Activated naive CD4-positive, alpha-beta T cell treated with anti-CD3 and anti-CD28 coated beads for 36 hours (primary cell): ENCODE measurements around the gene STAT5A. TPM values are rescaled to one million over a fixed set of nuclear protein-coding genes. Genes with fewer than 3 reads are reported as not detected.
"Not testable (repeated sequence)": the region's sequence is repeated elsewhere in the genome, so short reads cannot be mapped to it uniquely, and the experiment has no call there.

Source experiments
- CTCF ChIA-PET: fragments of 350-600 bp; sonication (Branson Sonifier 250); formaldehyde crosslinking; loops from one replicate; lab custom pipeline; 2021; ENCODE audit warnings: antibody characterized with exemption; lab: Charles Lee
- DNase-seq: peaks from one replicate; pipeline ENCODE4 v3.0.0-alpha.2; 2020
- H3K27ac Mint-ChIP-seq: one replicate; pipeline ENCODE4 v1.8.0; 2021; ENCODE audit warnings: mild to moderate bottlenecking, mixed read lengths
- H3K27me3 Mint-ChIP-seq: one replicate; pipeline ENCODE4 v1.8.0; 2021; ENCODE audit warnings: low read depth, mixed read lengths
- H3K36me3 Mint-ChIP-seq: one replicate; pipeline ENCODE4 v1.8.0; 2021; ENCODE audit warnings: low read depth, mixed read lengths
- H3K4me1 Mint-ChIP-seq: one replicate; pipeline ENCODE4 v1.8.0; 2021; ENCODE audit warnings: low read depth, mixed read lengths
- H3K4me3 Mint-ChIP-seq: one replicate; pipeline ENCODE4 v1.8.0; 2021; ENCODE audit warnings: mild to moderate bottlenecking, moderate library complexity, mixed read lengths
- H3K9me3 Mint-ChIP-seq: one replicate; pipeline ENCODE4 v1.8.0; 2021; ENCODE audit warnings: mixed read lengths
- intact Hi-C: fragments of 100-400 bp; cut with micrococcal nuclease; formaldehyde crosslinking; loops from one replicate; pipeline ENCODE4 v1.15.1; 2023
- total RNA-seq, 2 experiments: library from RNA; stranded (reverse); gene quantifications; one replicate each; pipeline ENCODE4 v1.2.3, GENCODE V29; 2021

STAT5A gene
- 100 to 1,000 TPM; 165 to 174 TPM for total RNA-seq

GRCh38 chr17:42287977-42288802, at the start of gene STAT5A:
Gene STAT5A (plus strand): TSS chr17:42288498. CDS start chr17:42289412, 914 bp downstream.
- CTCF ChIA-PET, result interaction anchor here (0.9 to 3.4 kb wide), 6 partner anchors 14 to 115 kb away, joined by 3 to 41 read pairs (median 6); no protein-coding TSS in a partner anchor
- intact Hi-C loops, result loop anchor here (1.0 to 5.0 kb wide), 5 partner anchors 11 to 106 kb away; partner anchors contain the start of gene KCNH4
- H3K4me3 Mint-ChIP-seq, result peak within 1 kb of the TSS; percentile 86
- H3K4me1 Mint-ChIP-seq, result peaks cover 68% of the 10 kb centered on the region
- peak within 1 kb of the TSS; percentile 95 for H3K27ac Mint-ChIP-seq
- no peaks in the 10 kb centered on the region for H3K9me3 Mint-ChIP-seq
- DNase-seq, result peak; percentile 88
- H3K36me3 Mint-ChIP-seq, result peaks cover 44% of the 10 kb centered on the region
- H3K27me3 Mint-ChIP-seq, result no peaks in the 10 kb centered on the region

DNA sequence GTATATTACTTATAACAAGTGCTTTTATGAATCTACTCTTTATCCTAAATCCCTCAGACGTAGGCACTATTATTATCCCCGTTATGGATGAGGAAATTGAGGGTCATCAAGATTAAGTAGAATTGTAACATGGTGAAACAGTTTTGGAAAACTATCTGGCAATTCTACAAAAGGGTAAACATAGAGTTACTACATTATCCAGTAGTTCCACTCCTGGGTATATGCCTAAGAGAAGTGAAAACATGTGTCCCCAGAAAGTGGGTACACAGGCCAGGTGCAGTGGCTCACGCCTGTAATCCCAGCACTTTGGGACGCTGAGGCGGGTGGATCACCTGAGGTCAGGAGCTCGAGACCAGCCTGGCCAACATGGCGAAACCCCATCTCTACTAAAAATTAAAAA, 48.7 kb upstream of the STAT5A start:
- H3K36me3 Mint-ChIP-seq, DNase-seq, H3K4me3 Mint-ChIP-seq, H3K27ac Mint-ChIP-seq, H3K27me3 Mint-ChIP-seq, intact Hi-C loops, H3K9me3 Mint-ChIP-seq: not testable (repeated sequence)
- H3K4me1 Mint-ChIP-seq, result peaks cover 48% of the 10 kb centered on the region
- CTCF ChIA-PET, result interaction anchor here (0.8 kb wide), 1 partner anchor 17 kb away, joined by 7 read pairs; no protein-coding TSS in a partner anchor

- Mint-ChIP-seq H3K4me1 (peaks cover 42% of the 10 kb centered on the region), H3K9me3 (no peaks in the 10 kb centered on the region), H3K36me3 (peaks cover 3% of the 10 kb centered on the region), H3K27ac (no peak overlapping the region), H3K27me3 (no peaks in the 10 kb centered on the region), H3K4me3 (no peak overlapping the region)
- CTCF ChIA-PET, result interaction anchor here (0.8 kb wide), 1 partner anchor 18 kb away, joined by 7 read pairs; no protein-coding TSS in a partner anchor
- intact Hi-C loops, result no loop called here
- DNase-seq, result no peak
Observed at GRCh38 chr17:42240201-42240600, 48.1 kb upstream of the STAT5A start.

DNA sequence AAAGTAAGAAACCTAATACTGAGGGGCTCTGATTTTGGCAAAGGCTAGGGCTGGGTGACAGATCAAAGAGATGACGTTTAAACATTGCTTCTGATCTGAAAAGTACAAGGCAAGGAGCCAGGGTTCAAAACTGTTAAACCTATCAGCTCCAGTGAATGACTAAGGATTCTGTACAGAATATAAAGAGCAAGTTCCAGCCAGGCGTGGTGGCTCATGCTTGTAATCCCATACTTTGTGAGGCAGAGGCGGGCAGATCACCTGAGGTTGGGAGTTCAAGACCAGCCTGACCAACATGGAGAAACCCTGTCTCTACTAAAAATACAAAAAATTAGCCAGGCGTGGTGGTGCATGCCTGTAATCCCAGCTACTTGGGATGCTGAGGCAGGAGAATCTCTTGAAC, 47.4 kb upstream of the STAT5A start:
- H3K27ac Mint-ChIP-seq, intact Hi-C loops, H3K36me3 Mint-ChIP-seq, CTCF ChIA-PET, H3K27me3 Mint-ChIP-seq, H3K4me3 Mint-ChIP-seq, DNase-seq, H3K9me3 Mint-ChIP-seq: not testable (repeated sequence)
- peaks cover 41% of the 10 kb centered on the region for H3K4me1 Mint-ChIP-seq

DNA sequence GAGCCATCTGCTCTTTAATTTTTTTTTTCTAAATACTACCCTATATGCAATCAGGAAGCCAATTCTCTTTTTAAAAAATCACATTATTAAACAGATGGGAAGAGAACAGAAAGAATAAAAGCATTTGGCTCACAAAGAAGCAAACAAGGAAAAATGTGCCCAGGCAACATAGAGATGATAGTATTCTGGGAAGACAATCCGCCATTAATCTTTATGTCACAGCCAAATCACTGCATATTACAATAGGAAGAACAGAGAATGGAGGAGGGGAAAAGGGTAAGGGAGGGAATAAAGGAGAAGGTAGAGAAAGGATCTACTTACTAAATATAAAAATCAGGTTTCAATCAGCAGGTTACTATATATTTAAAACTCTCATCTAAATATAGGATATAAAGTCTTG, 46.4 kb upstream of the STAT5A start:
- H3K27me3 Mint-ChIP-seq, result no peaks in the 10 kb centered on the region
- intact Hi-C loops, result no loop called here
- no peak overlapping the region for H3K4me3 Mint-ChIP-seq
- H3K36me3 Mint-ChIP-seq, result peaks cover 3% of the 10 kb centered on the region
- peaks cover 43% of the 10 kb centered on the region for H3K4me1 Mint-ChIP-seq
- DNase-seq, result no peak
- no peaks in the 10 kb centered on the region for H3K9me3 Mint-ChIP-seq
- H3K27ac Mint-ChIP-seq, result no peak overlapping the region
- CTCF ChIA-PET, result no interaction called here

- Mint-ChIP-seq H3K4me1 (peaks cover 55% of the 10 kb centered on the region), H3K27ac (peak overlapping the region; percentile 32), H3K9me3 (peaks cover 3% of the 10 kb centered on the region), H3K27me3 (no peaks in the 10 kb centered on the region), H3K4me3 (no peak overlapping the region), H3K36me3 (peaks cover 9% of the 10 kb centered on the region)
- CTCF ChIA-PET, result interaction anchor here (0.6 to 1.7 kb wide), 6 partner anchors 9 to 483 kb away, joined by 3 to 6 read pairs (median 4); no protein-coding TSS in a partner anchor
- intact Hi-C loops, result no loop called here
- DNase-seq, result no peak
Observed at GRCh38 chr17:42243493-42243982, 44.8 kb upstream of the STAT5A start.

- H3K27me3 Mint-ChIP-seq, H3K27ac Mint-ChIP-seq, H3K4me3 Mint-ChIP-seq, DNase-seq, intact Hi-C loops, H3K9me3 Mint-ChIP-seq: not testable (repeated sequence)
- CTCF ChIA-PET, result interaction anchor here (0.6 to 1.7 kb wide), 5 partner anchors 9 to 178 kb away, joined by 3 to 6 read pairs (median 4); no protein-coding TSS in a partner anchor
- Mint-ChIP-seq H3K4me1 (peaks cover 58% of the 10 kb centered on the region), H3K36me3 (peaks cover 11% of the 10 kb centered on the region)
Observed at GRCh38 chr17:42244116-42244515, 44.2 kb upstream of the STAT5A start.

- intact Hi-C loops, result loop anchor here (5.0 kb wide), 1 partner anchor 432 kb away; the partner anchor contains the start of gene PLEKHH3
- not testable (repeated sequence) for H3K27me3 Mint-ChIP-seq, H3K27ac Mint-ChIP-seq, H3K9me3 Mint-ChIP-seq, H3K4me3 Mint-ChIP-seq, DNase-seq
- Mint-ChIP-seq H3K4me1 (peaks cover 61% of the 10 kb centered on the region), H3K36me3 (peaks cover 11% of the 10 kb centered on the region)
- CTCF ChIA-PET, result interaction anchor here (1.5 kb wide), 1 partner anchor 10 kb away, joined by 3 read pairs; no protein-coding TSS in a partner anchor
Observed at GRCh38 chr17:42245183-42245582, 43.1 kb upstream of the STAT5A start.

DNA sequence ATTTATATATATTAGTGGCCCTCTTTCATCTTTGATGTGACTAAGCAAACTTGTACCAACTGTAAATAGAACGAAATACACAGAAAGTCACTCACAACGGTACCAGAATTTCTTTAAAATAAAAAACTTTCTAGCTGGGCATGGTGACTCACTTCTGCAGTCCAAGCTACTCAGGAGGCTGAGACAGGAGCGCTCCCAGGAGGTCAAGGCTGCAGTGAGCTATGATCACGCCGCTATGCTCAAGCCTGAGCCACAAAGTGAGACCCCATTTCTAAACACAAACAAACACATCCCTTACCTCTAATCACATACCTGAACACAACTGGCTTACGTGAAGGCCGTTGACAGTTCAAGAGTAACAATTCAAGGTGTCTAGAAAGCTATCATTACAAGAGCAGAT, 41.8 kb upstream of the STAT5A start:
- peak; percentile 41 for DNase-seq

GRCh38 chr17:42247734-42248133, 40.6 kb upstream of the STAT5A start:
- peak; percentile 30 for DNase-seq
- Mint-ChIP-seq H3K36me3 (peaks cover 11% of the 10 kb centered on the region), H3K9me3 (peaks cover 3% of the 10 kb centered on the region), H3K4me1 (peaks cover 67% of the 10 kb centered on the region), H3K27me3 (no peaks in the 10 kb centered on the region), H3K4me3 (peak overlapping the region; percentile 45), H3K27ac (peak overlapping the region; percentile 97)
- intact Hi-C loops, result loop anchor here (1.0 to 5.0 kb wide), 8 partner anchors 24 to 430 kb away; partner anchors contain the start of genes PLEKHH3 and STAT3
- CTCF ChIA-PET, result interaction anchor here (0.6 to 6.7 kb wide), 8 partner anchors 21 to 444 kb away, joined by 3 to 46 read pairs (median 4); no protein-coding TSS in a partner anchor

More for the DNA sequence above, 41.8 kb upstream of the STAT5A start:
- peak overlapping the region; percentile 97 for H3K27ac Mint-ChIP-seq
- H3K27me3 Mint-ChIP-seq, result no peaks in the 10 kb centered on the region
- CTCF ChIA-PET, result interaction anchor here (0.6 to 6.7 kb wide), 7 partner anchors 24 to 571 kb away, joined by 3 to 46 read pairs (median 5); no protein-coding TSS in a partner anchor
- H3K36me3 Mint-ChIP-seq, result peaks cover 11% of the 10 kb centered on the region
- H3K4me3 Mint-ChIP-seq, result peak overlapping the region; percentile 54
- intact Hi-C loops, result loop anchor here (5.0 kb wide), 1 partner anchor 431 kb away; the partner anchor contains the start of gene PLEKHH3
- peaks cover 3% of the 10 kb centered on the region for H3K9me3 Mint-ChIP-seq
- peaks cover 66% of the 10 kb centered on the region for H3K4me1 Mint-ChIP-seq

GRCh38 chr17:42248351-42249179, 39.7 kb upstream of the STAT5A start:
- DNase-seq, result peak; percentile 92
- H3K9me3 Mint-ChIP-seq, result peaks cover 3% of the 10 kb centered on the region
- intact Hi-C loops, result loop anchor here (1.0 to 5.0 kb wide), 8 partner anchors 23 to 429 kb away; partner anchors contain the start of genes PLEKHH3 and STAT3
- peak overlapping the region; percentile 97 for H3K27ac Mint-ChIP-seq
- CTCF ChIA-PET, result interaction anchor here (0.6 to 6.7 kb wide), 8 partner anchors 23 to 443 kb away, joined by 3 to 46 read pairs (median 4); no protein-coding TSS in a partner anchor
- peak overlapping the region; percentile 74 for H3K4me3 Mint-ChIP-seq
- H3K27me3 Mint-ChIP-seq, result no peaks in the 10 kb centered on the region
- H3K36me3 Mint-ChIP-seq, result peaks cover 11% of the 10 kb centered on the region
- peaks cover 71% of the 10 kb centered on the region for H3K4me1 Mint-ChIP-seq
